Measurements from ENCODE around the gene AGO1. TPM values are rescaled to one million over a fixed set of nuclear protein-coding genes. Genes with fewer than 3 reads are reported as not detected.
A peak's percentile ranks its signal among the peaks of the same experiment; 100 is the strongest.

AGO1 gene
- total and polyA plus RNA-seq, 10 of the 15 experiments (the other 5 are each of a cell fraction or from before 2014, with no cell fraction given): 1.8 to 24.0 (median 8.1) TPM

- FAIRE-seq (no peak), ATAC-seq (no peak), DNase-seq (ENCODE audit: low read depth, low spot score) (no peak)
- Histone ChIP-seq H3K4me1 (ENCODE audit: control insufficient read depth, insufficient read depth, low read length) (peaks cover 14% of the 10 kb centered on the region), H3K27ac (ENCODE audit: control insufficient read depth, insufficient read depth) (no peak overlapping the region), H3K27me3 (replicated peaks in 1 of 2; ENCODE audit: control insufficient read depth in 2 of 2, insufficient read depth in 2 of 2, low read length in 1 of 2) (no peaks in the 10 kb centered on the region), H3K9ac (ENCODE audit: control insufficient read depth, insufficient read depth, low read length) (no peak overlapping the region), H3K79me2 (ENCODE audit: control insufficient read depth, insufficient read depth, low read length) (peaks cover 11% of the 10 kb centered on the region), H3K4me3 (no peak overlapping the region), H2AFZ (ENCODE audit: control insufficient read depth, low read depth, low read length) (no peak overlapping the region), H3K4me2 (ENCODE audit: control insufficient read depth, insufficient read depth) (peak overlapping the region; percentile 85; the same call in 1 of the 2 replicates), H4K20me1 (ENCODE audit: control insufficient read depth, insufficient read depth) (no peaks in the 10 kb centered on the region), H3K36me3 (ENCODE audit: control insufficient read depth in 2 of 2, insufficient read depth in 2 of 2, low read length in 1 of 2) (no peaks in the 10 kb centered on the region; a peak in 1 of 4 replicates), H3K9me3 (replicated peaks; ENCODE audit: control insufficient read depth, insufficient read depth, low read length) (no peaks in the 10 kb centered on the region)
- RAD21 ChIA-PET (ENCODE audit: unreplicated experiment): interaction anchor here (1.1 to 1.2 kb wide), 2 partner anchors 46 to 138 kb away, joined by 3 read pairs; partner anchors contain the start of gene AGO3
- intact Hi-C loops (cut with micrococcal nuclease; ENCODE audit: unreplicated experiment) (loop anchor here (10.0 kb wide), 1 partner anchor 200 kb away; the partner anchor contains the start of genes ADPRS and TEKT2), in situ Hi-C loops (cut with MboI) (no loop called here)
- SMC1A ChIA-PET (ENCODE audit: uncharacterized antibody, unreplicated experiment): interaction anchor here (0.6 to 0.9 kb wide), 2 partner anchors 10 to 863 kb away, joined by 3 read pairs; no protein-coding TSS in a partner anchor
- BruUV-seq (replicated peaks): no TSS peak
- CTCF ChIA-PET: no interaction called here
- no peak for TF ChIP-seq BRCA1 (IDR thresholded peaks at IDR 0.05; ENCODE audit: low read depth, low read length)
- no peak for TF ChIP-seq EP300 (IDR thresholded peaks at IDR 0.05; ENCODE audit: borderline replicate concordance in 1 of 2, control insufficient read depth in 1 of 2, low read depth in 2 of 2, low read length in 2 of 2)
- no peak for TF ChIP-seq ELK1 (IDR thresholded peaks at IDR 0.05; ENCODE audit: low read depth, low read length)
- no peak for TF ChIP-seq TARDBP (IDR thresholded peaks at IDR 0.05; ENCODE audit: borderline replicate concordance)
- no peak for TF ChIP-seq ETV6 (conservative IDR thresholded peaks at IDR 0.05 in 1 of 2, IDR thresholded peaks at IDR 0.05 in 1 of 2; ENCODE audit: borderline replicate concordance in 1 of 2, low read depth in 1 of 2)
- POLR2A ChIA-PET: interaction anchor here (0.5 to 1.4 kb wide), 4 partner anchors 44 to 515 kb away, joined by 3 to 6 read pairs (median 4); partner anchors contain the start of gene AGO3
- WGBS (ENCODE audit: insufficient coverage, insufficient replicate concordance, low lambda C conversion rate, missing lambda C conversion rate): 83% methylated on average over 2 of the region's 2 CpGs
These were observed 1.9 kb downstream of the AGO1 start for GRCh38 chr1:35884934-35885333.
